GM12878 (cell line): ENCODE data around the gene LSAMP. TPM values are rescaled to one million over a fixed set of nuclear protein-coding genes. Genes with fewer than 3 reads are reported as not detected.

ENCODE experiments used
- ATAC-seq: fragments of 200-7000 bp; cut with Tn5 transposase; 3 replicates; pipeline ENCODE4 v1.9.1; 2020; ENCODE audit warnings: mild to moderate bottlenecking, moderate library complexity
- BruUV-seq: library from RNA; stranded (reverse); fragments of 400-500 nt; replicated peaks from 2 replicates; lab custom pipeline; 2021; lab: Mats Ljungman, UMichigan
- CTCF ChIA-PET: fragments of 300-600 bp; sonication (Branson Sonifier 250); formaldehyde crosslinking; extraction: SDS; loops from one replicate; lab custom pipeline; 2021; ENCODE audit warnings: inconsistent platforms; lab: Yijun Ruan, JAX
- POLR2A ChIA-PET: fragments of 350-600 bp; formaldehyde crosslinking; extraction: SDS; loops from one replicate; lab custom pipeline; 2021; ENCODE audit warnings: inconsistent platforms; lab: Charles Lee
- RAD21 ChIA-PET: fragments of 300-600 bp; sonication (Branson Sonifier 250); formaldehyde crosslinking; loops from one replicate; lab custom pipeline; 2023; ENCODE audit warnings: antibody characterized with exemption; ENCODE audit not compliant: unreplicated experiment; lab: Charles Lee
- SMC1A ChIA-PET: fragments of 300-600 bp; sonication (Branson Sonifier 250); formaldehyde crosslinking; loops from one replicate; lab custom pipeline; 2023; ENCODE audit not compliant: unreplicated experiment, uncharacterized antibody; lab: Charles Lee
- DNase-seq: peaks from one replicate; pipeline ENCODE4 v3.0.0-alpha.2; 2011; ENCODE audit warnings: low read depth, low spot score
- FAIRE-seq: peaks from 3 replicates; lab custom pipeline; 2011; peaks lifted over from hg19 to GRCh38; lab: Jason Lieb, UNC
- H2AFZ ChIP-seq: 2 replicates; pipeline ENCODE4 v1.6.0; 2011; ENCODE audit warnings: low read depth, low read length, control low read depth; ENCODE audit not compliant: control insufficient read depth
- H3K27ac ChIP-seq: 2 replicates; pipeline ENCODE4 v1.5.1; 2011; ENCODE audit warnings: control low read depth; ENCODE audit not compliant: control insufficient read depth, insufficient read depth
- H3K27me3 ChIP-seq, 2 experiments: replicated peaks in 1 of 2; 2 replicates each; pipeline versions ENCODE4 v1.6.0 to v1.6.1; 2011; ENCODE audit warnings: low read length in 1 of 2; ENCODE audit not compliant: control insufficient read depth in 2 of 2, insufficient read depth in 2 of 2
- H3K36me3 ChIP-seq, 2 experiments: 2 replicates each; pipeline ENCODE4 v1.5.1; 2011; ENCODE audit warnings: low read length in 1 of 2; ENCODE audit not compliant: control insufficient read depth in 2 of 2, insufficient read depth in 2 of 2
- H3K4me1 ChIP-seq: 2 replicates; pipeline ENCODE4 v1.6.1; 2011; ENCODE audit warnings: mild to moderate bottlenecking, low read length, moderate library complexity, mixed read lengths; ENCODE audit not compliant: control insufficient read depth, insufficient read depth
- H3K4me2 ChIP-seq: 2 replicates; pipeline ENCODE4 v1.6.0; 2011; ENCODE audit warnings: control low read depth; ENCODE audit not compliant: control insufficient read depth, insufficient read depth
- H3K4me3 ChIP-seq: fragments of 200-600 bp; sonication (generic); 2 replicates; pipeline ENCODE4 v1.5.1; 2016
- H3K79me2 ChIP-seq: 2 replicates; pipeline ENCODE4 v1.6.0; 2011; ENCODE audit warnings: low read length; ENCODE audit not compliant: control insufficient read depth, insufficient read depth
- H3K9ac ChIP-seq: 2 replicates; pipeline ENCODE4 v1.8.0; 2011; ENCODE audit warnings: low read length, control low read depth, mixed read lengths; ENCODE audit not compliant: control insufficient read depth, insufficient read depth
- H3K9me3 ChIP-seq: replicated peaks from 3 replicates; pipeline ENCODE4 v1.5.1; 2011; ENCODE audit warnings: mild to moderate bottlenecking, low read length; ENCODE audit not compliant: control insufficient read depth, insufficient read depth
- H4K20me1 ChIP-seq: 2 replicates; pipeline ENCODE4 v1.6.0; 2011; ENCODE audit not compliant: control insufficient read depth, insufficient read depth
- ATF3 ChIP-seq: IDR thresholded peaks from 2 replicates; pipeline ENCODE4 v1.6.1; 2011; ENCODE audit warnings: low read depth, mild to moderate bottlenecking, low read length, moderate library complexity, borderline replicate concordance; ENCODE audit errors: extremely low read depth
- CBFB ChIP-seq: IDR thresholded peaks from 2 replicates; pipeline ENCODE4 v1.6.1; 2016; ENCODE audit warnings: antibody characterized with exemption, low read depth
- CREM ChIP-seq: IDR thresholded peaks from 2 replicates; pipeline ENCODE4 v1.6.1; 2014; ENCODE audit warnings: antibody characterized with exemption, low read depth
- E2F4 ChIP-seq: IDR thresholded peaks from 2 replicates; pipeline ENCODE4 v1.6.1; 2012; ENCODE audit warnings: low read depth, low read length, improper control_type of control experiment
- EGR1 ChIP-seq, 2 experiments: IDR thresholded peaks; 1 replicate in 1 of 2; 2 replicates in 1 of 2; pipeline ENCODE4 v1.6.1; 2011 to 2012; ENCODE audit warnings: low read depth in 2 of 2, low read length in 2 of 2, borderline replicate concordance in 1 of 2, mild to moderate bottlenecking in 1 of 2, moderate library complexity in 1 of 2
- FOXK2 ChIP-seq: fragments of 450-650 bp; IDR thresholded peaks from 2 replicates; pipeline ENCODE4 v1.6.1; 2017; ENCODE audit warnings: mild to moderate bottlenecking, moderate library complexity
- FOXM1 ChIP-seq: IDR thresholded peaks from 2 replicates; pipeline ENCODE4 v1.6.1; 2012; ENCODE audit warnings: low read depth, mild to moderate bottlenecking, inconsistent platforms, low read length, moderate library complexity
- HDAC6 ChIP-seq: fragments of 200-600 bp; sonication (generic); IDR thresholded peaks from one replicate; pipeline ENCODE4 v1.8.0; 2017; ENCODE audit warnings: antibody characterized with exemption; ENCODE audit not compliant: unreplicated experiment
- LARP7 ChIP-seq: fragments of 450-650 bp; IDR thresholded peaks from 2 replicates; pipeline ENCODE4 v1.6.1; 2017; ENCODE audit warnings: mild to moderate bottlenecking
- NR2F1 ChIP-seq: fragments of 450-650 bp; conservative IDR thresholded peaks from 2 replicates; pipeline ENCODE4 v1.6.1; 2017; ENCODE audit warnings: mild to moderate bottlenecking
- PAX5 ChIP-seq: IDR thresholded peaks from 2 replicates; pipeline ENCODE4 v1.6.1; 2011; ENCODE audit warnings: low read depth, low read length, borderline replicate concordance
- SIN3A ChIP-seq: IDR thresholded peaks from 2 replicates; pipeline ENCODE4 v1.6.1; 2012; ENCODE audit warnings: low read depth, low read length, improper control_type of control experiment
- SKIL ChIP-seq: fragments of 450-650 bp; IDR thresholded peaks from 2 replicates; pipeline ENCODE4 v1.6.1; 2017; ENCODE audit warnings: mild to moderate bottlenecking, low read depth, inconsistent platforms; ENCODE audit not compliant: poor library complexity, severe bottlenecking
- SMAD1 ChIP-seq: fragments of 450-650 bp; IDR thresholded peaks from 2 replicates; pipeline ENCODE4 v1.6.1; 2018; ENCODE audit warnings: mild to moderate bottlenecking, low read depth; ENCODE audit not compliant: partially characterized antibody
- SREBF1 ChIP-seq: IDR thresholded peaks from 2 replicates; pipeline ENCODE4 v1.6.1; 2012; ENCODE audit warnings: mild to moderate bottlenecking, low read length
- TARDBP ChIP-seq: IDR thresholded peaks from 2 replicates; pipeline ENCODE4 v1.6.1; 2016; ENCODE audit warnings: borderline replicate concordance
- WGBS: methylation state at CpG from one replicate; pipeline ENCODE4 v1.1.6; 2016; ENCODE audit warnings: low lambda C conversion rate; ENCODE audit not compliant: insufficient replicate concordance, insufficient coverage; ENCODE audit errors: missing lambda C conversion rate; 5-methylcytosine and 5-hydroxymethylcytosine counted together
- in situ Hi-C: fragments of 300-500 bp; cut with MboI; formaldehyde crosslinking; loops from 9 replicates; pipeline ENCODE4 v1.14.3; 2018; ENCODE audit warnings: mixed read lengths
- intact Hi-C: fragments of 100-400 bp; cut with micrococcal nuclease; formaldehyde crosslinking; loops from one replicate; pipeline ENCODE4 v1.14.2; 2022; ENCODE audit not compliant: unreplicated experiment
- polyA plus RNA-seq, 11 experiments: library from polyadenylated mRNA; depleted of rRNA in 4 of 11; unstranded in 6 of 11; stranded (reverse) in 5 of 11; fragments of >200 nt; fragmentation: Nextera tagmentation in 4 of 11; fragmentation: Illumina TruSeq in 1 of 11; extraction: Ambion mirVana in 4 of 11; extraction: Trizol in 1 of 11; gene quantifications; 1 replicate in 1 of 11; 2 replicates in 10 of 11; pipeline versions ENCODE4 v1.2.1 to v1.2.3, GENCODE V29; 2011 to 2016; ENCODE audit warnings: inconsistent platforms in 2 of 11, missing spikeins in 2 of 11, low read depth in 1 of 11
- total RNA-seq, 4 experiments: library from RNA; depleted of rRNA in 3 of 4; stranded (reverse); fragments of >200 nt in 3 of 4; fragmentation: Illumina TruSeq in 1 of 4; extraction: Trizol in 1 of 4; gene quantifications; 2 replicates each; pipeline versions ENCODE4 v1.2.1 to v1.2.3, GENCODE V29; 2013 to 2021

The LSAMP gene
- total and polyA plus RNA-seq, 10 of the 15 experiments (the other 5 are each of a cell fraction or from before 2014, with no cell fraction given): 2.0 to 12.7 (median 6.5) TPM

- TF ChIP-seq ATF3 (no peak), TARDBP (no peak), LARP7 (no peak), FOXM1 (no peak), NR2F1 (no peak)
- TF ChIP-seq, all 136 proteins: peak for 0
Observed at GRCh38 chr3:116391296-116392201, 53.7 kb downstream of the LSAMP start (continued).

- Histone ChIP-seq H3K27me3 (no peaks in the 10 kb centered on the region), H3K27ac (no peak overlapping the region), H3K4me3 (no peak overlapping the region), H3K36me3 (no peaks in the 10 kb centered on the region), H3K4me2 (no peak overlapping the region), H3K9me3 (no peaks in the 10 kb centered on the region; the same call in 2 of the 3 replicates), H4K20me1 (no peaks in the 10 kb centered on the region), H3K9ac (no peak overlapping the region), H3K4me1 (no peaks in the 10 kb centered on the region), H3K79me2 (no peaks in the 10 kb centered on the region), H2AFZ (no peak overlapping the region)
- ATAC-seq (no peak), FAIRE-seq (no peak), DNase-seq (no peak)
- intact Hi-C loops: no loop called here
- TF ChIP-seq CREM (no peak), CBFB (no peak), SMAD1 (no peak), PAX5 (no peak), SKIL (no peak), E2F4 (no peak), HDAC6 (no peak), FOXK2 (no peak), SIN3A (no peak), SREBF1 (no peak), EGR1 (IDR thresholded peaks at IDR 0.05; ENCODE audit: borderline replicate concordance in 1 of 2, low read depth in 2 of 2, low read length in 2 of 2) (no peak)
- ChIA-PET SMC1A (interaction anchor here (0.8 kb wide), 1 partner anchor 13 kb away, joined by 3 read pairs; no protein-coding TSS in a partner anchor), CTCF (no interaction called here), POLR2A (interaction anchor here (0.7 kb wide), 3 partner anchors 54 to 103 kb away, joined by 3 to 7 read pairs (median 5); no protein-coding TSS in a partner anchor), RAD21 (no interaction called here)
- in situ Hi-C loops: no loop called here
- no TSS peak for BruUV-seq
- 67% methylated on average over 1 of the region's 1 CpG for WGBS
Observed at GRCh38 chr3:116390318-116390717, 55.0 kb downstream of the LSAMP start.
